Thyroid gland (tissue), 4 donors: Measurements from ENCODE around the gene RPL35A.

Experiments
- POLR2A ChIP-seq, 2 donors: fragments of 450-650 bp; IDR thresholded peaks; one replicate each; pipeline ENCODE4 v1.6.1; 2017; ENCODE audit warnings: antibody characterized with exemption in 2 of 2, mild to moderate bottlenecking in 2 of 2, moderate library complexity in 1 of 2
- TF ChIP-seq, protein P1 (sequence below), 6 experiments: fragments of 200-600 bp in 3 of 6; fragments of 450-650 bp in 3 of 6; sonication (generic) in 3 of 6; IDR thresholded peaks; one replicate each; pipeline ENCODE4 v1.5.1; 2016 to 2019; ENCODE audit warnings: antibody characterized with exemption in 6 of 6, mild to moderate bottlenecking in 2 of 6, inconsistent platforms in 1 of 6, moderate library complexity in 1 of 6

DNA sequence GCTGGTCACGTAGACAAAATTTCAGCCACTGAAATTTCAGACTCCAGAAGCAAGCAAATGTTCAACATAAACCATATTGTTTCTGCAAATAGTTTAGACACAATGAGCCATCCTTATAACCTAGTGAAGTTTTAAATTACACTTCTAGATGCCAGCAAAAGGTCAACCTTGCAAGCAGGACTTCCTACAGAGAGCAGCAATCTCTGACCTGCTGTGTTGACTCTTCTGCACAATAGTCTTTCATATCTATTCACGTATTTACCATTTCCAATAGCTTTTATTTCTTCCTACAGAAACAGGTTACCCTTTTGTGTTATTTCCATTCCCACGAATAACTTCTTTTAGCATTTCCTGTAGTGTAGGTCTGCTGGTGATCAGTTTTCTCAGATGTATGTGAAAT is 20.6 kb downstream of the RPL35A start:
- TF ChIP-seq, protein P1, sequence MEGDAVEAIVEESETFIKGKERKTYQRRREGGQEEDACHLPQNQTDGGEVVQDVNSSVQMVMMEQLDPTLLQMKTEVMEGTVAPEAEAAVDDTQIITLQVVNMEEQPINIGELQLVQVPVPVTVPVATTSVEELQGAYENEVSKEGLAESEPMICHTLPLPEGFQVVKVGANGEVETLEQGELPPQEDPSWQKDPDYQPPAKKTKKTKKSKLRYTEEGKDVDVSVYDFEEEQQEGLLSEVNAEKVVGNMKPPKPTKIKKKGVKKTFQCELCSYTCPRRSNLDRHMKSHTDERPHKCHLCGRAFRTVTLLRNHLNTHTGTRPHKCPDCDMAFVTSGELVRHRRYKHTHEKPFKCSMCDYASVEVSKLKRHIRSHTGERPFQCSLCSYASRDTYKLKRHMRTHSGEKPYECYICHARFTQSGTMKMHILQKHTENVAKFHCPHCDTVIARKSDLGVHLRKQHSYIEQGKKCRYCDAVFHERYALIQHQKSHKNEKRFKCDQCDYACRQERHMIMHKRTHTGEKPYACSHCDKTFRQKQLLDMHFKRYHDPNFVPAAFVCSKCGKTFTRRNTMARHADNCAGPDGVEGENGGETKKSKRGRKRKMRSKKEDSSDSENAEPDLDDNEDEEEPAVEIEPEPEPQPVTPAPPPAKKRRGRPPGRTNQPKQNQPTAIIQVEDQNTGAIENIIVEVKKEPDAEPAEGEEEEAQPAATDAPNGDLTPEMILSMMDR (IDR thresholded peaks at IDR 0.05) = no peak
- no peak for TF ChIP-seq POLR2A (IDR thresholded peaks at IDR 0.05)
